Cardiac muscle cell (in vitro differentiated cells and primary cell): Measurements from ENCODE around the gene TMUB2. TPM values are rescaled to one million over a fixed set of nuclear protein-coding genes. Genes with fewer than 3 reads are reported as not detected.

ENCODE experiments used
- DNase-seq, 2 donors: peaks; one replicate each; pipeline versions ENCODE4 v3.0.0 to v3.0.0-alpha.2; 2010 to 2017; ENCODE audit warnings: low read depth in 1 of 2, low spot score in 1 of 2
- H3K27ac ChIP-seq: fragments of 200-600 bp; sonication (generic); 2 replicates; pipeline ENCODE4 v1.5.1; 2016
- H3K27me3 ChIP-seq: fragments of 200-600 bp; sonication (generic); 2 replicates; pipeline ENCODE4 v1.6.0; 2016; ENCODE audit warnings: control low read depth
- H3K36me3 ChIP-seq: fragments of 200-600 bp; sonication (generic); 2 replicates; pipeline ENCODE4 v1.5.1; 2016; ENCODE audit warnings: control low read depth
- H3K4me1 ChIP-seq: fragments of 200-600 bp; sonication (generic); 2 replicates; pipeline ENCODE4 v1.8.1; 2017; ENCODE audit warnings: low read depth, mild to moderate bottlenecking, mixed run types
- H3K4me3 ChIP-seq: fragments of 200-600 bp; sonication (generic); 2 replicates; pipeline ENCODE4 v1.5.1; 2016; ENCODE audit warnings: mild to moderate bottlenecking
- H3K9me3 ChIP-seq: fragments of 200-600 bp; sonication (generic); 2 replicates; pipeline ENCODE4 v1.5.1; 2017; ENCODE audit warnings: low read depth, mild to moderate bottlenecking, control low read depth
- polyA plus RNA-seq: library from polyadenylated mRNA; unstranded; fragments of >200 nt; fragmentation: Nextera tagmentation; extraction: Ambion mirVana; gene quantifications from 2 replicates; pipeline ENCODE4 v1.2.1, GENCODE V29; 2016
- total RNA-seq: library from RNA; depleted of rRNA; stranded (reverse); fragments of >200 nt; gene quantifications from 2 replicates; pipeline ENCODE4 v1.2.3, GENCODE V29; 2016
- TF ChIP-seq, protein P1 (sequence below): IDR thresholded peaks from 2 replicates; pipeline ENCODE4 v1.5.1; 2012; ENCODE audit warnings: low read depth, mild to moderate bottlenecking, low read length

TMUB2 gene
- total and polyA plus RNA-seq, 2 experiments from 2014 or later: 40.5 to 43.9 TPM

GRCh38 chr17:44207319-44207718 lies 20.5 kb downstream of the TMUB2 start:
- Histone ChIP-seq H3K36me3 (peaks cover 19% of the 10 kb centered on the region), H3K27ac (no peak overlapping the region), H3K4me3 (no peak overlapping the region), H3K4me1 (no peaks in the 10 kb centered on the region), H3K9me3 (no peaks in the 10 kb centered on the region), H3K27me3 (no peaks in the 10 kb centered on the region)
- no peak for DNase-seq
- TF ChIP-seq, protein P1, sequence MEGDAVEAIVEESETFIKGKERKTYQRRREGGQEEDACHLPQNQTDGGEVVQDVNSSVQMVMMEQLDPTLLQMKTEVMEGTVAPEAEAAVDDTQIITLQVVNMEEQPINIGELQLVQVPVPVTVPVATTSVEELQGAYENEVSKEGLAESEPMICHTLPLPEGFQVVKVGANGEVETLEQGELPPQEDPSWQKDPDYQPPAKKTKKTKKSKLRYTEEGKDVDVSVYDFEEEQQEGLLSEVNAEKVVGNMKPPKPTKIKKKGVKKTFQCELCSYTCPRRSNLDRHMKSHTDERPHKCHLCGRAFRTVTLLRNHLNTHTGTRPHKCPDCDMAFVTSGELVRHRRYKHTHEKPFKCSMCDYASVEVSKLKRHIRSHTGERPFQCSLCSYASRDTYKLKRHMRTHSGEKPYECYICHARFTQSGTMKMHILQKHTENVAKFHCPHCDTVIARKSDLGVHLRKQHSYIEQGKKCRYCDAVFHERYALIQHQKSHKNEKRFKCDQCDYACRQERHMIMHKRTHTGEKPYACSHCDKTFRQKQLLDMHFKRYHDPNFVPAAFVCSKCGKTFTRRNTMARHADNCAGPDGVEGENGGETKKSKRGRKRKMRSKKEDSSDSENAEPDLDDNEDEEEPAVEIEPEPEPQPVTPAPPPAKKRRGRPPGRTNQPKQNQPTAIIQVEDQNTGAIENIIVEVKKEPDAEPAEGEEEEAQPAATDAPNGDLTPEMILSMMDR: no peak

DNA sequence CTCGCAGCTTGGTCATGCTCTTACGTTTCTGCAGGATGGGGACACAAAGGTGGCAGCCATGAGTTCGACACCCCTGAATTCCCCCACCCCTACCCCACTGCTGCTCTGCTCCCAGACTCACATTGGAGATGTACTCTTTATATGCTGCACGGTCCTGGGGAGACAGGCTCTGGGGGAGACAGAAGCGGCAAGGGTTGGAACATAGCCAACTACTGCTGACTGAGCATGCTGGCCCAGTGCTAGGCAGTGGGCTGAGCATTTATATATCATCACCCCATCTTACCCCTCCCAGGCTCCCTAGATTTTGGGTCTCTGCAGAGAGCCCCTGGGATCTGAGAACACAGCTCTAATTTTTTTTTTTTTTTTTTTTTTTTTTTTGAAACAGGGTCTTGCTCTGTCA lies 21.0 kb downstream of the TMUB2 start:
- no peak for DNase-seq
- no peaks in the 10 kb centered on the region for H3K9me3 ChIP-seq
- H3K27ac ChIP-seq: no peak overlapping the region
- no peaks in the 10 kb centered on the region for H3K4me1 ChIP-seq
- no peaks in the 10 kb centered on the region for H3K27me3 ChIP-seq
- TF ChIP-seq, protein P1: no peak
- no peak overlapping the region for H3K4me3 ChIP-seq
- peaks cover 19% of the 10 kb centered on the region for H3K36me3 ChIP-seq

- TF ChIP-seq, protein P1: no peak
- peaks cover 29% of the 10 kb centered on the region for H3K36me3 ChIP-seq
- H3K9me3 ChIP-seq: no peaks in the 10 kb centered on the region
- H3K4me3 ChIP-seq: no peak overlapping the region
- no peaks in the 10 kb centered on the region for H3K4me1 ChIP-seq
- no peaks in the 10 kb centered on the region for H3K27me3 ChIP-seq
- DNase-seq: no peak
- no peak overlapping the region for H3K27ac ChIP-seq
Observed at GRCh38 chr17:44209786-44210341, 23.1 kb downstream of the TMUB2 start.

DNA sequence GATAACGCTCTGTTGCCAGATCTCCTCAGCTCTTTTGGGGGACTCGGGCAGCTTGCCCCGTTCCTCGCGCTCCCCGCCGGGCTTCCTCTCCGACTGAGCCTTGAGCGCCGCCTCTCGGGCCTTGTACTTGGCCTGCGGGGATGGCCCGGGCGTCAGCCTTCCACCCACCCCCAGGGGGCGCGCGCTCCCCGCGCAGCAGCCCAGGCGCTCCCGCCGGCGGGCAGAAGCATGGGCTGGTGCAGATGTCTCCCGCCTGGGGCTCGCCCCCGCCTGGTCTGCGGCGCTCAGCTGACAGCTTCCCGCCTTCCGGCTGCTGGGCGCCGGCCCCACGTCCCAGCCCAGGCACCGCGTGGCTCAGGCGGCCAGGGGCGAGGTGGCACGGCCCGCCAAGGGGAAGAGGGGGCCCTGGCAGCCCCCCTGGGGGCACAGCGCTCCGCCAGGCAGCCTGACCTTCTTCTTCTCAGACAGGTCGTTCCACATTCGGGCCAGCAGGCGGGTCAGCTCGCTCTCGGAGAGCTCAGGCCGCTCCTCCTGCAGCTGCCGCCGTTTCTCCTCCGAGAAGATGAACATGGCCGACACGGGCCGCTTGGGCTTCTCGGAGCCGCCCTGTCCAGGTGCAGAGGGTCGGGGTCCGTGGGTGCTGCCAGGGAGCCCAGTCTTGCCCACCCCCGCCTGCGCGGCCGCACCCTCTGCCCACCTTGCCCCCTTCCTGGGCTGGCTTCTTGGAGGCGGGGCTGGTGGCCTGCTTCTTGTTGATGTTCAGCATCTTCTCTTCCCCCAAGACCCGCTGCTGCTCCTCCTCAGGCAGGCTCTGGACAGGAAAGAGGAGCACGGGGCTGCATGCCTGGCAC lies 23.8 kb downstream of the TMUB2 start:
- DNase-seq: peak; percentile 88 to 93
- Histone ChIP-seq H3K27ac (peak overlapping the region; percentile 26), H3K36me3 (peaks cover 36% of the 10 kb centered on the region), H3K9me3 (no peaks in the 10 kb centered on the region), H3K4me3 (no peak overlapping the region), H3K27me3 (no peaks in the 10 kb centered on the region), H3K4me1 (no peaks in the 10 kb centered on the region)
- TF ChIP-seq, protein P1: peak; percentile 98

GRCh38 chr17:44211281-44212265 lies 24.8 kb downstream of the TMUB2 start:
- Histone ChIP-seq H3K4me1 (no peaks in the 10 kb centered on the region), H3K9me3 (no peaks in the 10 kb centered on the region), H3K27ac (no peak overlapping the region), H3K27me3 (no peaks in the 10 kb centered on the region), H3K36me3 (peaks cover 44% of the 10 kb centered on the region), H3K4me3 (no peak overlapping the region)
- DNase-seq: no peak
- TF ChIP-seq, protein P1: no peak
